Endodermal cell (in vitro differentiated cells): ENCODE data around the gene NT5DC1. TPM values are rescaled to one million over a fixed set of nuclear protein-coding genes. Genes with fewer than 3 reads are reported as not detected.

Source experiments
- DNase-seq: peaks from one replicate; pipeline ENCODE4 v3.0.0-alpha.2; 2017
- H3K27ac ChIP-seq: 2 replicates; pipeline ENCODE4 v1.5.1; 2013; ENCODE audit warnings: mild to moderate bottlenecking, low read depth, low read length, moderate library complexity
- H3K27me3 ChIP-seq: 2 replicates; pipeline ENCODE4 v1.6.1; 2013; ENCODE audit warnings: mild to moderate bottlenecking, low read length, moderate library complexity; ENCODE audit not compliant: insufficient read depth, control insufficient read depth, poor library complexity, severe bottlenecking
- H3K36me3 ChIP-seq: 2 replicates; pipeline ENCODE4 v1.7.0; 2013; ENCODE audit warnings: mild to moderate bottlenecking, low read length, moderate library complexity; ENCODE audit not compliant: control insufficient read depth, insufficient read depth
- H3K4me1 ChIP-seq: one replicate; pipeline ENCODE4 v1.7.0; 2013; ENCODE audit warnings: low read length; ENCODE audit not compliant: control insufficient read depth, insufficient read depth
- H3K4me3 ChIP-seq: 2 replicates; pipeline ENCODE4 v1.5.1; 2013; ENCODE audit warnings: mild to moderate bottlenecking, low read length, moderate library complexity
- H3K9ac ChIP-seq: 2 replicates; pipeline ENCODE4 v1.6.1; 2013; ENCODE audit warnings: mild to moderate bottlenecking, low read length, moderate library complexity; ENCODE audit not compliant: poor library complexity, severe bottlenecking; ENCODE audit errors: extremely low read depth
- H3K9me3 ChIP-seq: 2 replicates; pipeline ENCODE4 v1.6.1; 2013; ENCODE audit warnings: mild to moderate bottlenecking, low read length, moderate library complexity; ENCODE audit not compliant: control insufficient read depth
- H3K27ac Mint-ChIP-seq: 2 replicates; pipeline ENCODE4 v1.8.0; 2020; ENCODE audit warnings: mixed read lengths
- H3K27me3 Mint-ChIP-seq: 2 replicates; pipeline ENCODE4 v1.8.0; 2021; ENCODE audit warnings: mild to moderate bottlenecking, mixed read lengths; ENCODE audit not compliant: insufficient read depth
- H3K36me3 Mint-ChIP-seq: 2 replicates; pipeline ENCODE4 v1.8.0; 2020; ENCODE audit warnings: low read depth, mixed read lengths
- H3K4me1 Mint-ChIP-seq: 2 replicates; pipeline ENCODE4 v1.8.0; 2020; ENCODE audit warnings: mixed read lengths
- H3K4me3 Mint-ChIP-seq: 2 replicates; pipeline ENCODE4 v1.8.0; 2020; ENCODE audit warnings: mild to moderate bottlenecking, moderate library complexity, mixed read lengths
- H3K9me3 Mint-ChIP-seq: 2 replicates; pipeline ENCODE4 v1.8.0; 2020; ENCODE audit warnings: mild to moderate bottlenecking, mixed read lengths
- CTCF ChIP-seq: fragments of 200-600 bp; sonication (generic); conservative IDR thresholded peaks from 2 replicates; pipeline ENCODE4 v1.5.0; 2021; ENCODE audit warnings: antibody characterized with exemption, mild to moderate bottlenecking
- WGBS, 2 experiments: methylation state at CpG; one replicate each; pipeline versions ENCODE4 v1.1.5 to v1.1.7; 2013; ENCODE audit warnings: missing lambda C conversion rate in 2 of 2, mixed read lengths in 1 of 2; ENCODE audit not compliant: insufficient coverage in 1 of 2, insufficient read length in 1 of 2; 5-methylcytosine and 5-hydroxymethylcytosine counted together
- total RNA-seq, 2 donors: library from RNA; stranded (reverse); fragmentation: NEBNext Ultra II Directional in 1 of 2; extraction: Animal tissue kit (Norgen Biotek cat#: 25700) in 1 of 2; gene quantifications; 2 replicates in 1 of 2; 3 replicates in 1 of 2; pipeline ENCODE4 v1.2.1, GENCODE V29; 2021

Gene NT5DC1
- total RNA-seq, 2 donors from 2014 or later: 83.0 to 136 TPM

GRCh38 chr6:116255246-116255800 is 154.7 kb downstream of the NT5DC1 start:
- no peak for TF ChIP-seq CTCF
- H3K9ac ChIP-seq: peak overlapping the region; percentile 95
- H3K9me3 Mint-ChIP-seq: no peaks in the 10 kb centered on the region

GRCh38 chr6:116256694-116257093 is 156.0 kb downstream of the NT5DC1 start:
- H3K4me1 Mint-ChIP-seq: peaks cover 8% of the 10 kb centered on the region

More at GRCh38 chr6:116255246-116255800, 154.7 kb downstream of the NT5DC1 start:
- Mint-ChIP-seq H3K27ac (no peak overlapping the region), H3K4me3 (no peak overlapping the region), H3K27me3 (no peaks in the 10 kb centered on the region), H3K4me1 (peaks cover 22% of the 10 kb centered on the region), H3K36me3 (no peaks in the 10 kb centered on the region)
- H3K4me3 ChIP-seq: peak overlapping the region; percentile 81
- peaks cover 5% of the 10 kb centered on the region for H3K36me3 ChIP-seq
- peaks cover 13% of the 10 kb centered on the region for H3K4me1 ChIP-seq
- H3K9me3 ChIP-seq: no peaks in the 10 kb centered on the region
- no peak for DNase-seq
- 85 to 89% methylated on average over 4 to 5 of the region's 5 CpGs for WGBS, 2 experiments
- H3K27me3 ChIP-seq: no peaks in the 10 kb centered on the region
- peak overlapping the region; percentile 98 for H3K27ac ChIP-seq

GRCh38 chr6:116258520-116258919 is 157.9 kb downstream of the NT5DC1 start:
- Histone ChIP-seq H3K4me1 (peaks cover 5% of the 10 kb centered on the region), H3K4me3 (no peak overlapping the region), H3K27ac (no peak overlapping the region), H3K9ac (no peak overlapping the region), H3K36me3 (no peaks in the 10 kb centered on the region), H3K27me3 (no peaks in the 10 kb centered on the region), H3K9me3 (no peaks in the 10 kb centered on the region)
- H3K27me3 Mint-ChIP-seq: no peaks in the 10 kb centered on the region
- WGBS, 2 experiments: 93 to 96% methylated on average over 18 of the region's 18 CpGs
- no peak overlapping the region for H3K27ac Mint-ChIP-seq
- no peaks in the 10 kb centered on the region for H3K36me3 Mint-ChIP-seq
- no peak overlapping the region for H3K4me3 Mint-ChIP-seq
- TF ChIP-seq CTCF: no peak
- H3K4me1 Mint-ChIP-seq: no peaks in the 10 kb centered on the region
- no peak for DNase-seq
- peaks cover 2% of the 10 kb centered on the region for H3K9me3 Mint-ChIP-seq

More at GRCh38 chr6:116256694-116257093, 156.0 kb downstream of the NT5DC1 start:
- H3K4me3 ChIP-seq: no peak overlapping the region
- no peaks in the 10 kb centered on the region for H3K27me3 Mint-ChIP-seq
- H3K4me3 Mint-ChIP-seq: no peak overlapping the region
- no peak for DNase-seq
- no peaks in the 10 kb centered on the region for H3K36me3 Mint-ChIP-seq
- peaks cover 5% of the 10 kb centered on the region for H3K36me3 ChIP-seq
- no peak overlapping the region for H3K9ac ChIP-seq
- H3K4me1 ChIP-seq: peaks cover 12% of the 10 kb centered on the region
- H3K27ac ChIP-seq: no peak overlapping the region
- no peaks in the 10 kb centered on the region for H3K9me3 ChIP-seq
- WGBS, 2 experiments: 100% methylated on average over 1 of the region's 1 CpG; no CpG with 5 or more reads in 1 of the 2 experiments
- no peaks in the 10 kb centered on the region for H3K27me3 ChIP-seq
- no peaks in the 10 kb centered on the region for H3K9me3 Mint-ChIP-seq
- TF ChIP-seq CTCF: no peak
- no peak overlapping the region for H3K27ac Mint-ChIP-seq
